T-helper 1 cell treated with Interleukin-12 subunit alpha and Interleukin-12 subunit beta and Interleukin-4 antibody, amounts not matched to agents 30 μg/mL and 1 μg/mL, for 36 hours (primary cell): ENCODE data around the gene AKAP8L.

Experiments
- H3K27ac Mint-ChIP-seq: one replicate; pipeline ENCODE4 v1.8.0; 2021; ENCODE audit warnings: mild to moderate bottlenecking, mixed read lengths
- H3K27me3 Mint-ChIP-seq: one replicate; pipeline ENCODE4 v1.8.0; 2021; ENCODE audit warnings: low read depth, mixed read lengths
- H3K36me3 Mint-ChIP-seq: one replicate; pipeline ENCODE4 v1.8.0; 2021; ENCODE audit warnings: low read depth, mixed read lengths
- H3K4me1 Mint-ChIP-seq: one replicate; pipeline ENCODE4 v1.8.0; 2021; ENCODE audit warnings: low read depth, mixed read lengths
- H3K4me3 Mint-ChIP-seq: one replicate; pipeline ENCODE4 v1.8.0; 2021; ENCODE audit warnings: mild to moderate bottlenecking, moderate library complexity, mixed read lengths
- H3K9me3 Mint-ChIP-seq: one replicate; pipeline ENCODE4 v1.8.0; 2021; ENCODE audit warnings: mixed read lengths

AKAP8L gene

DNA sequence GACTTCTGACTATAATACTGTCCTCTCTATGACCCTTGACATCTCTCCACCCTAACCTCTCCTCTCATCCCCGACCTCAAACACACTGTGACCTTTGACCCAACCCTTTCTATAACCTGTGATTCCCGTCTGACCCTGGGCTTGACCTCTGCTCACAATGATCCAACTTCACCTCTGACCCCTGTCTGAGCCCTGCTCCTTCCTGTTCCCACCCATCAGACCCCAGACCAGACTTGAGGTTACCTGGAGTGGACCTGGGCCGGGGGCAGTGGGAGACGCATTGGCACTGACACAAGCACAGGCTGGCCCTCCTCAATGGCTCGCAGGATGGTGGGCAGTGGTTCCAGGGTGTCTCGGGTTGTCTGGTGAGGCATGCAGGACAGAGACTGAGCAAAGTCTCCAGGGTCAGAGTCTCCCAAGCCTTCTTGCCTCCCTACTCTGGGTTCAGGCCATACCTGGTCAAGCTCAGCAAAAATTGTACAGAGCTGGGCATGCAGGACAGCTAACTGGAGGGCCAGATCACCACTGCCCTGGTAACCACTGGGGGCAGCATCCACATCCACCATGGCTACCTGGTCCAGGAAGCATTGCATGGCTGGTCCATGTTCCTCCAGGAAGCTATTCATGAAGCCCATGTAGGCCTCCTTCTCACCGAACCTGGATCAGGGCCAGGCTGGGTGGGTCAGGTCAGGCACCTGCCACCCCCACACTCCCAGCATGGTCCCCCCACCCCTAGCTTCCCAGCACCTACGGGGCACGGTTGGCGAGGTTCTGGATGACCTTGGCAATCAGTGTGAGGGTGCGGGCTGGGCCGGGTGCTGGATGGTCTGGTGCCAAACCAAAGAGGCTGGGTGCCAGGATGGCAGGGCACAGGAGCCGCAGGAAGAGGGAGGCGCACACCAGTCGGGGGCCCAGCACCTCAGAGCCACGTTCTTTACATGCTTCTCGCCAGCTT lies 35.4 kb upstream of the AKAP8L start:
- Mint-ChIP-seq H3K27me3 (no peaks in the 10 kb centered on the region), H3K9me3 (no peaks in the 10 kb centered on the region), H3K36me3 (peaks cover 53% of the 10 kb centered on the region), H3K27ac (peak overlapping the region; percentile 34), H3K4me1 (peaks cover 19% of the 10 kb centered on the region), H3K4me3 (peak overlapping the region; percentile 25)

DNA sequence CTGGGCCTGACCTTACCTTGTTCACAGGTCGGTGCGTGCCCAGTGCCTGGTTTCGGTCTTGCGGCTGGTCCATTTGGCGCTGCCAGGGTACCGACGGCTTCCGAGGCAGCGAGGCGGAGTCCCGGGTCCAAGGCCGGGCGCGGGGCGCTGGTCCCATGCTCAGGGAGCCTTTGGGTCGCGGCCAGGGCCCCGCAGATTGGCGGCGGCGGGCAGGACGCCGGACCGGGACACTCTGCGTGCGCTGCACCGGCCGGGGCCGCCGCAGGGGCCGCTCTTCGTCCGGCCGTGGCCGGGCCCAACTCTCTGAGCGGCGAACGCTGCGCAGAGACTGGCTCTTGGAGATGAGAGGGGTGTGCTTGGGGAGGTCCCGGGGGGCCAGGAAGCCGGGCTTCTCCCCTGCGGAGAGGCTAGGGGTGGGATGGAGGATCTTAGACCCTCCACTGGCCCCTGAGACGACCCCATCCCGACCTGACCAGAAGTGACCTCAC lies 34.3 kb upstream of the AKAP8L start:
- Mint-ChIP-seq H3K36me3 (peaks cover 55% of the 10 kb centered on the region), H3K27ac (no peak overlapping the region), H3K9me3 (no peaks in the 10 kb centered on the region), H3K27me3 (no peaks in the 10 kb centered on the region), H3K4me3 (no peak overlapping the region), H3K4me1 (peaks cover 24% of the 10 kb centered on the region)

GRCh38 chr19:15452111-15453047 lies 33.6 kb upstream of the AKAP8L start:
- H3K4me3 Mint-ChIP-seq, result no peak overlapping the region
- H3K36me3 Mint-ChIP-seq, result peaks cover 52% of the 10 kb centered on the region
- H3K27me3 Mint-ChIP-seq, result no peaks in the 10 kb centered on the region
- H3K27ac Mint-ChIP-seq, result peak overlapping the region; percentile 53
- peaks cover 22% of the 10 kb centered on the region for H3K4me1 Mint-ChIP-seq
- no peaks in the 10 kb centered on the region for H3K9me3 Mint-ChIP-seq

DNA sequence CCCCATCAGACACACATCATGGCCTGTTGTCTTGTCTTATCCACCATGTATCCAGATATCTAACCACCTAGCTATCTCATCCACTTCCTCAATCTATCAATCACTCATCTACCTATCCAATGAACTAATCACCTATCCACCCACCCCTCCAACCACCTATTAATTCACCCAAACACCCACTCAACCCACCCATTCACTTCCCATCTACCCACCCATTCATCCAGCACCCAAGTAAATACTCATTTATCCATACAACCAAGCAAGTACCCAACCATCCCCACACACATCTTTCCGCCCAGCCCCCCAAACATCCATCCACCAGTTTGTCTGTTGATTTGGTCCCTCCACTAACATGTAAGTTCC lies 31.7 kb upstream of the AKAP8L start:
- Mint-ChIP-seq H3K9me3 (no peaks in the 10 kb centered on the region), H3K27me3 (no peaks in the 10 kb centered on the region), H3K4me3 (peak overlapping the region; percentile 85), H3K4me1 (peaks cover 22% of the 10 kb centered on the region), H3K27ac (peak overlapping the region; percentile 89), H3K36me3 (peaks cover 54% of the 10 kb centered on the region)

DNA sequence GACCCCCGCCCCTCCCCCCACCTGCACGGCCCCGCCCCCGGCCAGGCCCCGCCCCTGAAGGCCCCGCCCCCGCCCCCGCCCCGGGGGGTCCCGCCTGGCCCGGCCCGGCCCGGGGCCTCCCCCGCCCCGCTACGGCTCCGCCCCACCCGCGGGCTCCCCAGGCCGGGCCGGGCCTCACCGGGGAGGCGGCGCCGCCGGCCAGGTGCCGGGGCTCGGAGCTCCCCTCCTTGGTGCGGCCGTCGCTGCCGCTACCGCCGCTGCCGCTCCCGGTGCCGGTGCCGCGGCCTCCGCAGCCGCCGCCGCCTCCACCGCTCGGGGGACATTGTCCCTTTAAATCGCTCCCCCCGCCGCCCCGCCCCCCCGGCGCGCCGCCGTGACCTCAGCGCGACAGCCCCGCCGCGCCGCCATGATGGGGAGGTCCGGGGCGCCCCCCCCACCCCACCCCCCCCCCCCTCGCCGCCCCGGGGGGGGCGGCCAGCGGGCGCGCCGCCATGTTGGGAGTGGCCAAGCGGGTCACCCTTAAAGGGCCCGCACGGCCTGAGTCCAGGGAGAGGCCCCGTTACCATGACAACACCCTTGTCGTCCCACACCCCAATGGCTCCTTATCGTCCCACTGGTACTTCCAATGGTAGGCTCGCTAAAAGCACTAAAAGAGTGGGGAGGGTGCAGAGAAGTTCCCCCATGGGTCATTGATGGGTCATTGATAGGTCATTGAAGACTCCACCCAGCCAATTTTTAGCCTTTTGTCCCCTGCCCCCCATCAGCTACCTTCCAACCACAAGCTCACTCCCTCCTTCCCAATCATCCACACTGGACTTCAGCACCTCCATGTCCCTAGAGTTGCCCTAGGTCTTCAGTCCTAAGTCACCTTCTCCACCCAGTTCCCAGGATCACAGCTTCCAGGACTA lies 31.1 kb upstream of the AKAP8L start, which contains the start of gene WIZ:
TSS of gene WIZ (minus strand) at position 337 of the 908 bp plus-strand sequence. CDS start 1,649 bp downstream, outside the sequence.
- Mint-ChIP-seq H3K36me3 (peaks cover 50% of the 10 kb centered on the region), H3K4me3 (peak within 1 kb of the TSS; percentile 85), H3K27ac (peak within 1 kb of the TSS; percentile 89), H3K4me1 (peaks cover 18% of the 10 kb centered on the region), H3K9me3 (no peaks in the 10 kb centered on the region), H3K27me3 (no peaks in the 10 kb centered on the region)

DNA sequence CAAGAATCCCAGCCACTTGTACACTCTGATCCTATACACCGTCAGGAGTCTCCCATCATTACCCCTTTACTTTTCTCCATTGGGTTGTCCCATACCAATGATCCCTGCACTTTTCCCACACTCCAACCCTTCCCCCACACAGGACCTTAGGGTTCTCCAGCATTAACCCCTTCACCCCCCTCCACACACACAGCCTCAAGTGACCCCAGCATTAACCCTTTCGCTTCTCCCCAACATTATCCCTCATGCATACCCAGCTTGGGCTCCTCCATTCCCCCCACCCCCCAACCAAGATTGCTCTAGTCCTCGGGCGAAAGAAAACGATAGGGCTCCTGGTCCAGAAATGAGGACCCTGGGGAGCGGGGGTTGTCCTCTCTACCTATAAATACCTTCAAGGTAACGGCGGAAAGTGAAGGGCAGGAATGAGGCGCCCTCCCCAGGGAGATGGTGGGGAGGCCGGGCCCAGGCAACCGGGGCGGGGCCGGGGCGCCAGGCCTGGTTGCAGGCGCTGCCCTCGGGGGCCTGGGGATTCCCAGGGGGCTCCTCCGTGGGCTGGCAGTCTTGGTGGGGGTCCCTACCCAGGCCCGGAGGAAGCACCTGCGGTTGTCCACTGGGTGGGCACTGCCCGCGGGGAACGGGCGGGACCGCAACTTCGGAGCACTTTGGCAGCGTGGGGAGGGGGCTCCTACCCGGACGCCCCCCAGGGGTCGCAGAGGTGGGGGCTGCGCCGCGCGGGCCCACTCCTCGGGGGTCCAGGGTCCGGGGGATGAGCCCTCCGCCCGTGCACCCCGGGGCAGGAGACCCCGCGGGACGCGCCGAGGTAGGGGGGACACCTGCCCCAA lies 30.2 kb upstream of the AKAP8L start:
- Mint-ChIP-seq H3K27me3 (no peaks in the 10 kb centered on the region), H3K27ac (peak overlapping the region; percentile 85), H3K4me3 (peak overlapping the region; percentile 71), H3K9me3 (no peaks in the 10 kb centered on the region), H3K4me1 (peaks cover 18% of the 10 kb centered on the region), H3K36me3 (peaks cover 44% of the 10 kb centered on the region)

DNA sequence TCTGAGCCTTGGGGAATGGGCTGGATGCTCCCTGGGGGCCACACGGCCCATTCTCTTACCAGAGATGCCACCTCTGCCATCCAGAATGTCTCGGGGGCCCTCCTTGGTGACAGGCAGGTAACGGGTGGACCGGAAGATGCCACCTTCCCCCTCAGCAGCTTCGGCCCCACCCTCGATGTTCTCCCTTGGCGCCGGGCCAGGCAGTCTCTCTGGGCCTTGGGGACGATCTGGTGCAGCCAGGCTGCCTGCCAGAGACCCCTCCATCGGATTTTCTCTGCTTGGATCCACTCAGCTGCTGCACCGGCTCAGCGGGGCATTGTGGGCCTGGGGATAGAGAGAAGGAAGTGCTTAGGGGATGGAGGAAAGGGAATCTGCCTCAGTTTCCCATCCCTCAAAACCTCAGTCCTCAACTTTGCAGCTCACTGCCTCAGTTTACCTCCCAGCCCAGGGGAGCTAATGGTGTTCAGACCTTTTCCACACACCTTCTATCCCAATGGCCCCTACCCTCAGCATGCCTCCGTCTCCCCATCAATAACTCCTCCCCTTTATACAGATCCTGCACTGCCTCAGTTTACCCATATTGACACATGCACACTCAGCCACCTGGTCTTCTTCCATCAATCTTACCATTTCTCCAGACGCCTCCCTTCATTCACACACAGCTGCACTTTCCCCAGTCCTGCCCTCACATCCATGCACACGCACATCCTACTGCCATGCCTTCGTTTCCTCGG lies 29.4 kb upstream of the AKAP8L start:
- Mint-ChIP-seq H3K4me3 (peak overlapping the region; percentile 71), H3K36me3 (peaks cover 38% of the 10 kb centered on the region), H3K4me1 (peaks cover 18% of the 10 kb centered on the region), H3K27me3 (no peaks in the 10 kb centered on the region), H3K9me3 (no peaks in the 10 kb centered on the region), H3K27ac (peak overlapping the region; percentile 85)

- Mint-ChIP-seq H3K36me3 (peaks cover 34% of the 10 kb centered on the region), H3K4me3 (no peak overlapping the region), H3K27ac (no peak overlapping the region), H3K9me3 (no peaks in the 10 kb centered on the region), H3K4me1 (peaks cover 18% of the 10 kb centered on the region), H3K27me3 (no peaks in the 10 kb centered on the region)
Measured at GRCh38 chr19:15447057-15447456, 28.3 kb upstream of the AKAP8L start.

DNA sequence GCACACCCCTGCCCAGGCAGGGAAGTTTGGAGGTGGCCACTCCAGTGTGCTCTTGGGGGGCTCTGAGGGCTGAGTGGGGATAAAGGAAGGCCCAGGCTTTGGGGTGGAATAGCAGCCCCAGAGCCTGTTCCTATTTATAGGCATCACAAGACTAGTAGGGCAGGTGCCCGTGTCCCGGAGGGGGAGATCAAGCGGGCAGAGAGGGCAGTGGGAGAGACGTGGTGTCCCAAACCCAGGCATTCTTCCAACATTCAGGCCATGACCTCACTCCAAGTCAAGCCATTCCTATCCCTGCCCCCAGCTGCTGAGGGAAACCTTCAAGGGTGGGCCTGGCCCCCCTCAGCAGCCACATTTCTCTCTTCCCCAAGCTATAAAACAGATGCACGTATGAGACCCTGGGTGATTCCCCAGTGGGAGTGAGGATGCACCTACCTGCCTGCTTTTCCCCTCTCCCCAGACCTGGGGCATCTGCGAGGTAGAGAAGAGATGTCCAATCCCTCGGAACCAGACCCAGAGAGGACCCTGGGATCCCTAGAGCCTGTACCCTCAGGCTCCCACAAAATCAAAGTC lies 27.1 kb upstream of the AKAP8L start:
- Mint-ChIP-seq H3K27ac (no peak overlapping the region), H3K4me1 (peaks cover 12% of the 10 kb centered on the region), H3K36me3 (peaks cover 24% of the 10 kb centered on the region), H3K4me3 (no peak overlapping the region), H3K9me3 (no peaks in the 10 kb centered on the region), H3K27me3 (no peaks in the 10 kb centered on the region)

DNA sequence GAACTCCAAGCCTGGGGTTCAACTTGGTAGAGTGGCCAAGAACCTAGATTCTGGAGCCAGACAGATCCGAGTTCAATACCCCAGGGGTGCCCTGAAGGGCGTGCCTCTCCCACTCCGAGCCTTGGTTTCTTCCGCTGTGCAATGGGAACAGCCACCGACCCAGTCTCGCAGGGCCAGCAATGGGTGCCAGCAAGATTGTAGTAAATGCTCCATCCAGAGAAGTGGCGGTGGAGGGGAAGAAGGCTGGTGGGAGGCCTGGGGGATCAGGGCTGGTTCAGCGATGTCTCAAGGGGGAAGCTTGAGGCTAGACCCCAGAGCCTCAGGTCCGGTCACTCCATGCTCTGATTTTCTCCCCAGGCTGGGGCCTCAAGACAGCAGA lies 26.4 kb upstream of the AKAP8L start:
- no peak overlapping the region for H3K4me3 Mint-ChIP-seq
- H3K36me3 Mint-ChIP-seq, result peaks cover 18% of the 10 kb centered on the region
- H3K4me1 Mint-ChIP-seq, result peaks cover 6% of the 10 kb centered on the region
- H3K9me3 Mint-ChIP-seq, result no peaks in the 10 kb centered on the region
- H3K27me3 Mint-ChIP-seq, result no peaks in the 10 kb centered on the region
- no peak overlapping the region for H3K27ac Mint-ChIP-seq

- H3K27me3 Mint-ChIP-seq, result no peaks in the 10 kb centered on the region
Measured at GRCh38 chr19:15444505-15445226, 25.9 kb upstream of the AKAP8L start.

DNA sequence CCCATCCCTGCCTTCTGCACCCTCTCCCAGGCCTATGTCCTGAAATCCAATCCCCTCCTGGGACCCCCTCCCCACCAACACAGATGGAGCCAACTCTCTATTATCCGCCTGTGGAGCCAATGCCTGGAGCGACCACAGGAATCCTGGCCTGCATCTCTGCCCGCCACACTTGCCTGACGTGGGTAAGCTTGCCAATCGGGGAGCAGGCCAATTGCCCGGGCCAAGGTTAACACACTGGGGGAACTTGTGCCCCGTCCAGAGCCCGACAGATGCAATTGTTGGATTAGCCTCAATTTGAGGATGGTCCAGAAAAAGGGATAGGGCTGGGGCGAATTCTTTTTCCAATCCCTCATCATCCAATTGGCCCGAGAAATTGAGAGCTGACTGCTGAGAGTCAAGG lies 25.1 kb upstream of the AKAP8L start:
- H3K4me3 Mint-ChIP-seq, result no peak overlapping the region
- no peaks in the 10 kb centered on the region for H3K27me3 Mint-ChIP-seq
- no peaks in the 10 kb centered on the region for H3K9me3 Mint-ChIP-seq
- peaks cover 18% of the 10 kb centered on the region for H3K36me3 Mint-ChIP-seq
- H3K27ac Mint-ChIP-seq, result no peak overlapping the region
- H3K4me1 Mint-ChIP-seq, result peaks cover 5% of the 10 kb centered on the region

More at GRCh38 chr19:15444505-15445226, 25.9 kb upstream of the AKAP8L start:
- H3K27ac Mint-ChIP-seq, result no peak overlapping the region
- no peak overlapping the region for H3K4me3 Mint-ChIP-seq
- peaks cover 6% of the 10 kb centered on the region for H3K4me1 Mint-ChIP-seq
- peaks cover 18% of the 10 kb centered on the region for H3K36me3 Mint-ChIP-seq
- H3K9me3 Mint-ChIP-seq, result no peaks in the 10 kb centered on the region
